ENCODE data around the gene WDFY4. TPM values are rescaled to one million over a fixed set of nuclear protein-coding genes. Genes with fewer than 3 reads are reported as not detected.

Gene WDFY4
- total and polyA plus RNA-seq, 9 of the 15 experiments (the other 6 are each of a cell fraction or from before 2014, with no cell fraction given): 0.01 to 0.02 (median 0.01) TPM; not detected in 6

DNA sequence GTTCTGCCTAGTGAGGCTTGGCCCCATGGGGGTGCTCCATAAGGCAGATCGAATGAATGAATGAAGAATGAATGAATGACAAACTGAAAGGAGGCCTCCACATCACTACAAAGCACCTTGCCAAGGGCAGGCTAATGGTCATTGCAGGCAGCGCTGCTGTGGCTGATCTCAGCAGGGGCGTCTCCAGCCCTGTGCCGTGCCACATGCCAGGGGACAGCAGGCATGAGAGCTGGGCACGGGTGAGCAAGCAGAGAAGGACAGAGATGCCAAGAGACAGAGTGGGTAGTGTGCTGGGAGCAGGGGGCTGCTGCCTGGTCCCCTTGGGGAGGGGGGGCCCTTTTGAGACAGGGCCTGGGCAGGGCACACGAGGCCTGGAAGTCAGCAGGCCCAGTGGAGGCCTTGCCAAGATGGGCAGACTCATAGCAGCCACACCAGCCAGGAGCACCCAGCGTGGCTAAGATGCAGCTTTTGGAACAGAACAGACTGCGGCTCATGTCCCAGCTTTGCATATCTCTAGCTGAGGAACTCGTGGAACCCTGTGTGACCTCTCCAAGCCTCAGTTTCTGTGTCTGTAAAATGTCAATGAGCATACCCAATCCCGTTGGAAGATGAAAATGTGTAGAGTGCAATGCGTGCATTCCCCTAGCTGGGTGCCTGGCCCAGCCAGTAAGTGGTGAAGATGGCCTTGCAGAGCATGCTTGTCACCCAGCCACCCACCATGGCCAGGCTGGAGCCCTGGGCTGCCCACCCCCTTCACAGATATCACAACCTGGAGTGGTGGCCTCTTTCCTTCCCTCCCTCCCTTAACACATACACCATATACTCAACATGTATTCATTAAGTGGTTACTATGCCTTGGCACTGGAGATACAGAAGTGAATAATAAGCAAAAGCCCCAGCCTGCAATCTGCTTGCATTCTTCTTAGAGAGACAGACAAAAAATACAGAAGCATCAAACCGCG, 316.0 kb downstream of the WDFY4 start:
- Histone ChIP-seq H3K4me1 (replicated peaks in 1 of 2; ENCODE audit: control insufficient read depth in 2 of 2, insufficient read depth in 2 of 2, low read length in 2 of 2) (peaks cover 11 to 19% of the 10 kb centered on the region in 2 experiments), H4K20me1 (replicated peaks; ENCODE audit: control insufficient read depth, insufficient read depth, low read length) (no peaks in the 10 kb centered on the region), H3K4me3 (no peak overlapping the region), H2AFZ (ENCODE audit: low read depth, low read length) (peak overlapping the region; percentile 66), H3K9me3 (replicated peaks; ENCODE audit: control insufficient read depth, insufficient read depth, low read depth, low read length) (no peaks in the 10 kb centered on the region), H3K27me3 (ENCODE audit: control insufficient read depth in 2 of 2, insufficient read depth in 2 of 2, low read length in 2 of 2) (peaks cover 0 to 9% of the 10 kb centered on the region in 2 experiments; a peak in 1 of 5 replicates), H3K27ac (ENCODE audit: extremely low read depth, low read depth, low read length) (no peak overlapping the region), H3K4me2 (ENCODE audit: insufficient read depth, low read length) (peak overlapping the region; percentile 39; the same call in 1 of the 2 replicates), H3K9ac (ENCODE audit: insufficient read depth in 1 of 2, low read depth in 2 of 2, low read length in 2 of 2) (peak overlapping the region in 1 of 2 experiments; percentile 76; a peak in 2 of 4 replicates), H3K79me2 (ENCODE audit: control insufficient read depth, insufficient read depth, low read length) (no peaks in the 10 kb centered on the region), H3K36me3 (ENCODE audit: control insufficient read depth, insufficient read depth, low read length) (no peaks in the 10 kb centered on the region), H3K9me1 (ENCODE audit: control insufficient read depth, insufficient read depth, low read length) (no peaks in the 10 kb centered on the region)
- DNase-seq (ENCODE audit: extremely low read depth in 1 of 4, low spot score in 3 of 4) (no peak), ATAC-seq (peak; percentile 50), FAIRE-seq (no peak)
- POLR2A ChIA-PET: interaction anchor here (0.6 to 1.3 kb wide), 3 partner anchors 9 to 276 kb away, joined by 3 read pairs; no protein-coding TSS in a partner anchor
- in situ Hi-C loops (cut with MboI): no loop called here
- BruUV-seq (replicated peaks): no TSS peak
- 20% methylated on average over 13 of the region's 13 CpGs for WGBS (ENCODE audit: insufficient coverage, low coverage, missing lambda C conversion rate)
- TF ChIP-seq ZNF24 (IDR thresholded peaks at IDR 0.05) (peak; percentile 68; the same call in 1 of the 2 replicates), HDAC8 (tag; IDR thresholded peaks at IDR 0.05) (no peak), TFAM (CRISPR knock-in tag; conservative IDR thresholded peaks at IDR 0.05) (no peak), LCOR (CRISPR knock-in tag; IDR thresholded peaks at IDR 0.05) (0 out of 2 replicates have a peak, but pooled peaks have one; percentile 30), SUPT5H (IDR thresholded peaks at IDR 0.05) (no peak), CBX2 (IDR thresholded peaks at IDR 0.05; ENCODE audit: insufficient read depth, low read length, poor library complexity, severe bottlenecking) (no peak), MCM5 (IDR thresholded peaks at IDR 0.05; ENCODE audit: low read depth) (no peak), FIP1L1 (IDR thresholded peaks at IDR 0.05; ENCODE audit: low read depth, low read length, poor library complexity, severe bottlenecking) (no peak)
- TF ChIP-seq, protein P1, sequence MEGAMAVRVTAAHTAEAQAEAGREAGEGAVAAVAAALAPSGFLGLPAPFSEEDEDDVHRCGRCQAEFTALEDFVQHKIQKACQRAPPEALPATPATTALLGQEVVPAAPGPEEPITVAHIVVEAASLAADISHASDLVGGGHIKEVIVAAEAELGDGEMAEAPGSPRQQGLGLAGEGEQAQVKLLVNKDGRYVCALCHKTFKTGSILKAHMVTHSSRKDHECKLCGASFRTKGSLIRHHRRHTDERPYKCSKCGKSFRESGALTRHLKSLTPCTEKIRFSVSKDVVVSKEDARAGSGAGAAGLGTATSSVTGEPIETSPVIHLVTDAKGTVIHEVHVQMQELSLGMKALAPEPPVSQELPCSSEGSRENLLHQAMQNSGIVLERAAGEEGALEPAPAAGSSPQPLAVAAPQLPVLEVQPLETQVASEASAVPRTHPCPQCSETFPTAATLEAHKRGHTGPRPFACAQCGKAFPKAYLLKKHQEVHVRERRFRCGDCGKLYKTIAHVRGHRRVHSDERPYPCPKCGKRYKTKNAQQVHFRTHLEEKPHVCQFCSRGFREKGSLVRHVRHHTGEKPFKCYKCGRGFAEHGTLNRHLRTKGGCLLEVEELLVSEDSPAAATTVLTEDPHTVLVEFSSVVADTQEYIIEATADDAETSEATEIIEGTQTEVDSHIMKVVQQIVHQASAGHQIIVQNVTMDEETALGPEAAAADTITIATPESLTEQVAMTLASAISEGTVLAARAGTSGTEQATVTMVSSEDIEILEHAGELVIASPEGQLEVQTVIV (CRISPR knock-in tag; IDR thresholded peaks at IDR 0.05; ENCODE audit: borderline replicate concordance): no peak
- intact Hi-C loops (cut with micrococcal nuclease): loop anchor here (5.0 kb wide), 1 partner anchor 162 kb away; no protein-coding TSS in a partner anchor
- CTCF ChIA-PET (ENCODE audit: low intra/inter-chr PET ratio): interaction anchor here (1.7 kb wide), 1 partner anchor 19 kb away, joined by 8 read pairs; no protein-coding TSS in a partner anchor
